HepG2 (cell line): ENCODE data around the gene DPH3. TPM values are rescaled to one million over a fixed set of nuclear protein-coding genes. Genes with fewer than 3 reads are reported as not detected.

Experiments used
- ARID4A ChIP-seq: sonication (generic); formaldehyde crosslinking; IDR thresholded peaks from 2 replicates; pipeline ENCODE4 v1.5.0; 2020; ENCODE audit warnings: mild to moderate bottlenecking, missing genetic modification reagents, borderline replicate concordance
- ARNTL ChIP-seq: sonication (generic); formaldehyde crosslinking; IDR thresholded peaks from 2 replicates; pipeline ENCODE4 v1.4.0; 2020; ENCODE audit warnings: mild to moderate bottlenecking, missing genetic modification reagents
- ATF7 ChIP-seq, 2 experiments: fragments of 450-650 bp in 1 of 2; sonication (generic) in 1 of 2; formaldehyde crosslinking in 1 of 2; IDR thresholded peaks; 2 replicates each; pipeline versions ENCODE4 v1.4.0 to v1.6.1; 2016 to 2020; ENCODE audit warnings: antibody characterized with exemption in 1 of 2, mild to moderate bottlenecking in 1 of 2, missing genetic modification reagents in 1 of 2
- DBP ChIP-seq: sonication (generic); formaldehyde crosslinking; IDR thresholded peaks from 2 replicates; pipeline ENCODE4 v1.4.0; 2020; ENCODE audit warnings: missing genetic modification reagents; ENCODE audit errors: not compliant biosample characterization
- FLYWCH1 ChIP-seq: sonication (generic); formaldehyde crosslinking; IDR thresholded peaks from 2 replicates; pipeline ENCODE4 v1.8.1; 2023; ENCODE audit warnings: mild to moderate bottlenecking, missing genetic modification reagents
- MATR3 ChIP-seq: sonication (generic); formaldehyde crosslinking; IDR thresholded peaks from 2 replicates; pipeline ENCODE4 v1.4.0; 2020; ENCODE audit warnings: missing genetic modification reagents
- MEIS1 ChIP-seq: sonication (generic); formaldehyde crosslinking; IDR thresholded peaks from 2 replicates; pipeline ENCODE4 v1.9.0; 2021; ENCODE audit warnings: mild to moderate bottlenecking, missing genetic modification reagents, moderate library complexity, borderline replicate concordance
- PHF8 ChIP-seq: sonication (generic); formaldehyde crosslinking; IDR thresholded peaks from 2 replicates; pipeline ENCODE4 v1.5.0; 2020; ENCODE audit warnings: missing genetic modification reagents
- SP140L ChIP-seq: sonication (generic); formaldehyde crosslinking; IDR thresholded peaks from 2 replicates; pipeline ENCODE4 v1.4.0; 2020; ENCODE audit warnings: missing genetic modification reagents, borderline replicate concordance
- USF2 ChIP-seq, 2 experiments: sonication (generic) in 1 of 2; formaldehyde crosslinking in 1 of 2; IDR thresholded peaks; 2 replicates each; pipeline versions ENCODE4 v1.5.1 to v1.6.1; 2011 to 2020; ENCODE audit warnings: borderline replicate concordance in 1 of 2, low read depth in 1 of 2, low read length in 1 of 2, mild to moderate bottlenecking in 1 of 2, missing genetic modification reagents in 1 of 2, moderate library complexity in 1 of 2
- ZFP36 ChIP-seq: fragments of 150-350 bp; IDR thresholded peaks from 2 replicates; pipeline ENCODE4 v1.6.1; 2018; ENCODE audit warnings: borderline replicate concordance, low read length, low read depth; ENCODE audit not compliant: partially characterized antibody
- ZNF317 ChIP-seq: sonication (generic); formaldehyde crosslinking; IDR thresholded peaks from 2 replicates; pipeline ENCODE4 v1.5.0; 2020; ENCODE audit warnings: mild to moderate bottlenecking, missing genetic modification reagents
- ZNF333 ChIP-seq: sonication (generic); formaldehyde crosslinking; IDR thresholded peaks from 2 replicates; pipeline ENCODE4 v1.4.0; 2020; ENCODE audit warnings: mild to moderate bottlenecking, missing genetic modification reagents, borderline replicate concordance
- ZNF335 ChIP-seq: sonication (generic); formaldehyde crosslinking; IDR thresholded peaks from 2 replicates; pipeline ENCODE4 v1.4.0; 2020; ENCODE audit warnings: missing genetic modification reagents
- ZNF44 ChIP-seq: sonication (generic); formaldehyde crosslinking; IDR thresholded peaks from 2 replicates; pipeline ENCODE4 v1.5.1; 2020; ENCODE audit warnings: mild to moderate bottlenecking, missing genetic modification reagents
- ZNF557 ChIP-seq: sonication (generic); formaldehyde crosslinking; IDR thresholded peaks from 2 replicates; pipeline ENCODE4 v1.4.0; 2020; ENCODE audit warnings: missing genetic modification reagents
- ZNF576 ChIP-seq: sonication (generic); formaldehyde crosslinking; IDR thresholded peaks from 2 replicates; pipeline ENCODE4 v1.4.0; 2020; ENCODE audit warnings: mild to moderate bottlenecking, missing genetic modification reagents
- ZNF580 ChIP-seq: IDR thresholded peaks from 2 replicates; pipeline ENCODE4 v1.6.1; 2016; ENCODE audit warnings: low read depth, borderline replicate concordance
- ZNF761 ChIP-seq: sonication (generic); formaldehyde crosslinking; conservative IDR thresholded peaks from 2 replicates; pipeline ENCODE4 v1.4.0; 2020; ENCODE audit warnings: mild to moderate bottlenecking, missing genetic modification reagents
- ZZZ3 ChIP-seq: sonication (generic); formaldehyde crosslinking; IDR thresholded peaks from 2 replicates; pipeline ENCODE4 v1.4.0; 2020; ENCODE audit warnings: missing genetic modification reagents, mild to moderate bottlenecking, borderline replicate concordance
- polyA plus RNA-seq, 8 experiments: library from polyadenylated mRNA; depleted of rRNA in 3 of 8; stranded (reverse) in 7 of 8; unstranded in 1 of 8; fragments of >200 nt; fragmentation: Illumina TruSeq in 4 of 8; extraction: Trizol in 4 of 8; gene quantifications; 2 replicates each; pipeline versions ENCODE4 v1.2.1 to v1.2.3, GENCODE V29; 2011 to 2016; ENCODE audit warnings: low read depth in 4 of 8, missing spikeins in 1 of 8, mixed read lengths in 1 of 8; ENCODE audit not compliant: insufficient read depth in 1 of 8
- total RNA-seq, 5 experiments: library from RNA; depleted of rRNA; stranded (reverse); fragments of >200 nt; fragmentation: Illumina TruSeq; extraction: Trizol; gene quantifications; 2 replicates each; pipeline ENCODE4 v1.2.3, GENCODE V29; 2016; ENCODE audit warnings: low read depth in 1 of 5

Gene DPH3
- total and polyA plus RNA-seq, 2 of the 13 experiments (the other 11 are each of a cell fraction or from before 2014, with no cell fraction given): 18.3 to 21.6 TPM

- TF ChIP-seq USF2 (IDR thresholded peaks at IDR 0.05; ENCODE audit: low read depth, low read length): no peak
- no peak for TF ChIP-seq USF2 (CRISPR knock-in tag; IDR thresholded peaks at IDR 0.05; ENCODE audit: borderline replicate concordance)
- peak; percentile 83 for TF ChIP-seq PHF8 (CRISPR knock-in tag)
- peak; percentile 77 for TF ChIP-seq SP140L (CRISPR knock-in tag)
- 0 out of 2 replicates have a peak, but pooled peaks have one; percentile 34 for TF ChIP-seq ZNF333
- peak; percentile 98 for TF ChIP-seq ARID4A (CRISPR knock-in tag)
- TF ChIP-seq ZZZ3 (CRISPR knock-in tag): no peak; the same call in 1 of the 2 replicates
- TF ChIP-seq ZNF335 (CRISPR knock-in tag): no peak; the same call in 1 of the 2 replicates
- peak; percentile 46; the same call in 1 of the 2 replicates for TF ChIP-seq ZNF576 (CRISPR knock-in tag)
- no peak for TF ChIP-seq FLYWCH1 (CRISPR knock-in tag)
- TF ChIP-seq MEIS1: 0 out of 2 replicates have a peak, but pooled peaks have one; percentile 58
- 0 out of 2 replicates have a peak, but pooled peaks have one; percentile 55 for TF ChIP-seq ZNF317
- TF ChIP-seq ATF7 (IDR thresholded peaks at IDR 0.05): peak; percentile 91
- TF ChIP-seq ATF7 (CRISPR knock-in tag; IDR thresholded peaks at IDR 0.05): 0 out of 2 replicates have a peak, but pooled peaks have one; percentile 62
- no peak for TF ChIP-seq DBP (CRISPR knock-in tag)
- TF ChIP-seq ZFP36: no peak
- TF ChIP-seq ZNF44 (CRISPR knock-in tag): no peak
- TF ChIP-seq MATR3 (CRISPR knock-in tag): no peak
- peak; percentile 82; the same call in 1 of the 2 replicates for TF ChIP-seq ZNF761 (CRISPR knock-in tag)
- no peak; the same call in 1 of the 2 replicates for TF ChIP-seq ZNF580 (CRISPR knock-in tag)
- peak; percentile 62 for TF ChIP-seq ARNTL (CRISPR knock-in tag)
- TF ChIP-seq ZNF557: no peak
Measured at GRCh38 chr3:16264708-16265454, at the start of gene DPH3, which contains the start of gene OXNAD1 (continued).
